K562 (cell line): ENCODE measurements around the gene SUPT5H. TPM values are rescaled to one million over a fixed set of nuclear protein-coding genes. Genes with fewer than 3 reads are reported as not detected.

Experiments used
- ARID2 ChIP-seq: fragments of 450-650 bp; IDR thresholded peaks from 2 replicates; pipeline ENCODE4 v1.6.1; 2017; ENCODE audit warnings: antibody characterized with exemption, mild to moderate bottlenecking
- ATF1 ChIP-seq, 2 experiments: fragments of 450-650 bp in 1 of 2; IDR thresholded peaks; 2 replicates each; pipeline ENCODE4 v1.6.1; 2016; ENCODE audit warnings: missing compliant biosample characterization in 1 of 2, missing genetic modification characterization in 1 of 2
- CBFA2T2 ChIP-seq: fragments of 450-650 bp; conservative IDR thresholded peaks from 2 replicates; pipeline ENCODE4 v1.6.1; 2017; ENCODE audit warnings: mild to moderate bottlenecking
- CBX2 ChIP-seq: fragments of 200-600 bp; sonication (generic); IDR thresholded peaks from one replicate; pipeline ENCODE4 v1.6.1; 2012; ENCODE audit warnings: mild to moderate bottlenecking, low read length, inconsistent platforms; ENCODE audit not compliant: insufficient read depth, poor library complexity, severe bottlenecking
- ELF1 ChIP-seq: fragments of 200-800 bp; sonication (Bioruptor generic); IDR thresholded peaks from 2 replicates; pipeline ENCODE4 v1.6.1; 2016; ENCODE audit warnings: missing genetic modification characterization, missing compliant biosample characterization
- MAZ ChIP-seq, 2 experiments: fragments of 450-650 bp in 1 of 2; sonication (generic) in 1 of 2; formaldehyde crosslinking; IDR thresholded peaks in 1 of 2; conservative IDR thresholded peaks in 1 of 2; 2 replicates each; pipeline versions ENCODE4 v1.4.0 to v1.5.0; 2020; ENCODE audit warnings: mild to moderate bottlenecking in 1 of 2, missing genetic modification reagents in 1 of 2
- MCM2 ChIP-seq: fragments of 450-650 bp; IDR thresholded peaks from 2 replicates; pipeline ENCODE4 v1.6.1; 2017; ENCODE audit warnings: low read depth, mild to moderate bottlenecking
- NFE2L1 ChIP-seq: fragments of 450-650 bp; IDR thresholded peaks from 2 replicates; pipeline ENCODE4 v1.6.1; 2016; ENCODE audit warnings: missing genetic modification characterization, low read depth, mild to moderate bottlenecking, missing compliant biosample characterization, moderate library complexity, borderline replicate concordance
- NR2C1 ChIP-seq, 2 experiments: fragments of 450-650 bp; IDR thresholded peaks; 2 replicates each; pipeline ENCODE4 v1.6.1; 2017; ENCODE audit warnings: mild to moderate bottlenecking in 2 of 2, antibody characterized with exemption in 1 of 2, inconsistent platforms in 1 of 2, missing compliant biosample characterization in 1 of 2, missing genetic modification characterization in 1 of 2
- POLR2AphosphoS5 ChIP-seq: IDR thresholded peaks from 2 replicates; pipeline ENCODE4 v1.6.1; 2011; ENCODE audit warnings: mild to moderate bottlenecking, low read depth, low read length, moderate library complexity; ENCODE audit not compliant: control insufficient read depth, insufficient read depth
- SAFB ChIP-seq: fragments of 200-400 bp; formaldehyde crosslinking; IDR thresholded peaks from 2 replicates; pipeline ENCODE4 v1.6.1; 2017; ENCODE audit warnings: low read depth, low read length, borderline replicate concordance
- TCF3 ChIP-seq: sonication (generic); formaldehyde crosslinking; IDR thresholded peaks from 2 replicates; pipeline ENCODE4 v1.4.0; 2020; ENCODE audit warnings: mild to moderate bottlenecking, missing genetic modification reagents
- TGIF2 ChIP-seq: sonication (generic); formaldehyde crosslinking; IDR thresholded peaks from 2 replicates; pipeline ENCODE4 v1.8.1; 2022; ENCODE audit warnings: mild to moderate bottlenecking, missing genetic modification reagents, moderate library complexity
- UBTF ChIP-seq, 2 experiments: IDR thresholded peaks; 2 replicates each; pipeline ENCODE4 v1.6.1; 2012; ENCODE audit warnings: improper control_type of control experiment in 2 of 2, low read depth in 2 of 2, low read length in 2 of 2, borderline replicate concordance in 1 of 2
- ZC3H11A ChIP-seq: IDR thresholded peaks from 2 replicates; pipeline ENCODE4 v1.6.1; 2012; ENCODE audit warnings: low read depth, low read length, improper control_type of control experiment
- ZKSCAN1 ChIP-seq: fragments of 150-350 bp; IDR thresholded peaks from 2 replicates; pipeline ENCODE4 v1.6.1; 2016; ENCODE audit warnings: low read depth, low read length
- ZNF134 ChIP-seq: fragments of 250-450 bp; sonication (Bioruptor Pico); conservative IDR thresholded peaks from 2 replicates; pipeline ENCODE4 v1.4.0; 2020
- ZNF143 ChIP-seq: sonication (generic); formaldehyde crosslinking; IDR thresholded peaks from 2 replicates; pipeline ENCODE4 v1.9.0; 2022; ENCODE audit warnings: mild to moderate bottlenecking, missing genetic modification reagents
- ZNF347 ChIP-seq: fragments of 450-650 bp; formaldehyde crosslinking; IDR thresholded peaks from 2 replicates; pipeline ENCODE4 v1.4.0; 2020; ENCODE audit warnings: low read depth, mild to moderate bottlenecking, moderate library complexity
- ZNF445 ChIP-seq: fragments of 250-450 bp; sonication (Bioruptor Pico); IDR thresholded peaks from 2 replicates; pipeline ENCODE4 v1.4.0; 2020; ENCODE audit warnings: low read depth, mild to moderate bottlenecking, moderate library complexity
- ZNF586 ChIP-seq: fragments of 450-650 bp; formaldehyde crosslinking; conservative IDR thresholded peaks from 2 replicates; pipeline ENCODE4 v1.4.0; 2020; ENCODE audit warnings: mild to moderate bottlenecking, moderate library complexity
- ZNF696 ChIP-seq: fragments of 250-450 bp; sonication (Bioruptor Pico); conservative IDR thresholded peaks from 2 replicates; pipeline ENCODE4 v1.4.0; 2020; ENCODE audit warnings: mild to moderate bottlenecking, moderate library complexity
- ZNF79 ChIP-seq: fragments of 250-450 bp; sonication (Bioruptor Pico); IDR thresholded peaks from 2 replicates; pipeline ENCODE4 v1.4.0; 2020; ENCODE audit warnings: low read depth, mild to moderate bottlenecking, moderate library complexity
- polyA plus RNA-seq, 8 experiments: library from polyadenylated mRNA; depleted of rRNA in 4 of 8; stranded (reverse) in 5 of 8; unstranded in 3 of 8; fragments of >200 nt; fragmentation: Nextera tagmentation in 2 of 8; fragmentation: Illumina TruSeq in 1 of 8; extraction: Ambion mirVana in 2 of 8; extraction: Trizol in 1 of 8; gene quantifications; 2 replicates each; pipeline versions ENCODE4 v1.2.1 to v1.2.3, GENCODE V29; 2011 to 2014; ENCODE audit warnings: inconsistent platforms in 1 of 8, missing spikeins in 1 of 8
- total RNA-seq, 7 experiments: library from RNA; depleted of rRNA in 6 of 7; stranded (reverse); fragments of >200 nt in 6 of 7; fragmentation: Illumina TruSeq in 2 of 7; extraction: Trizol in 2 of 7; gene quantifications; 2 replicates each; pipeline versions ENCODE4 v1.2.1 to v1.2.3, GENCODE V29; 2011 to 2021; ENCODE audit warnings: low replicate concordance in 1 of 7
- TF ChIP-seq, protein P1 (sequence below): sonication (generic); formaldehyde crosslinking; IDR thresholded peaks from 2 replicates; pipeline ENCODE4 v1.9.0; 2022; ENCODE audit warnings: mild to moderate bottlenecking, missing genetic modification reagents
- TF ChIP-seq, protein P2 (sequence below): fragments of 450-650 bp; formaldehyde crosslinking; IDR thresholded peaks from 2 replicates; pipeline ENCODE4 v1.4.0; 2022; ENCODE audit warnings: mild to moderate bottlenecking, moderate library complexity

The SUPT5H gene
- total and polyA plus RNA-seq, 9 of the 15 experiments (the other 6 are each of a cell fraction or from before 2014, with no cell fraction given): 13.3 to 85.9 (median 35.9) TPM

DNA sequence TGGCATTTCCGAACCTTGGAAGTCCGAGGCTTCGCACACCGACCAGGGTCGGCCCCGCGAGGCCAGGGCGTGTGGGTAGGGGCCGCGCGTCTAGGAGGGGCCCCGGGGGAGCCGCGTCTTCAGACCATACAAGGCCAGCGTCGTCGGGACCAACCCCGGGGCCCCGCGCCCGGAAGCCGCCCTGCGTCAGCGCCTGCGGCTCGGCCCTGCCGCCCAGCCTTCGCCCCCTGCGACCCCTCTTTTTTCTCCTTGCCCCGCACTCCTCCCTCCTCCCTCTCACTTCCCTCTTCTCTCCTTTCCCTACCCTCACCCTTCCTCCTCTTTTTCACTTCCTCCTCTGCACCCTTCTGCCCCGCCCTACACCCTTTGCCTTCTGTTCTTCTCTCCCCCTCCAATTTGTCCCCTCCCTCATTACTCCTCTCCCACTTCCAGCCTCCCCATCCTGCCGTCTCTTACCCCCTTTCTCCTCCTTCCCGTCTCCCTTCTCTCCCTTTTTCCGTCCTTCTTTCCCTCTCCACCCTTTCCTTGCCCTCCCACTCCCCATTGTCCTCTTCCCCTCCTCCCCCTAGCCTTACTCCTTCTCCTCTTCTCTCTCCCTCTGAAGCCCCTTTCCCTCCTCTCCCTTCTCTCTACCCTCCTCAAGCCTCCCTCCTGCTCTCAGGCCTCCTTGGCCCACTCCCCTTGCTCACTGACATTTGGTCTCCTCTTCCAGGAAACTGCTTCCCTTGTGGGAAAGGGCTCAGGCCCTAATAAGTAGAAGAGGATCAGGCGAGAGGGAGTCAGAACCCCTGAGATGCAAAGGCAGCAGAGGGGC lies 35.2 kb upstream of the SUPT5H start (continued):
- TF ChIP-seq UBTF (IDR thresholded peaks at IDR 0.05; ENCODE audit: borderline replicate concordance in 1 of 2, low read depth in 2 of 2, low read length in 2 of 2) (0 out of 4 replicates have a peak, but pooled peaks of 1 of the 2 experiments have one; percentile 51), ZC3H11A (no peak), ARID2 (peak; percentile 76), ZNF586 (no peak), TCF3 (CRISPR knock-in tag) (no peak), ZNF347 (CRISPR knock-in tag) (no peak), ZNF696 (no peak), NFE2L1 (tag) (no peak), POLR2AphosphoS5 (no peak; the same call in 1 of the 2 replicates), ZNF143 (CRISPR knock-in tag) (0 out of 2 replicates have a peak, but pooled peaks have one; percentile 6), MAZ (CRISPR knock-in tag; conservative IDR thresholded peaks at IDR 0.05 in 1 of 2, IDR thresholded peaks at IDR 0.05 in 1 of 2) (peak; percentile 14 to 62; a peak in 3 of 4 replicates), ZNF134 (CRISPR knock-in tag) (no peak), CBFA2T2 (no peak), TGIF2 (no peak), ZNF445 (CRISPR knock-in tag) (no peak), SAFB (no peak), ELF1 (tag) (peak; percentile 68), MCM2 (no peak), CBX2 (no peak), ZNF79 (no peak), ATF1 (CRISPR knock-in tag; IDR thresholded peaks at IDR 0.05) (no peak), ATF1 (tag; IDR thresholded peaks at IDR 0.05) (no peak; the same call in 1 of the 2 replicates), ZKSCAN1 (no peak), NR2C1 (IDR thresholded peaks at IDR 0.05) (no peak), NR2C1 (tag; IDR thresholded peaks at IDR 0.05) (no peak)
- TF ChIP-seq, protein P1, sequence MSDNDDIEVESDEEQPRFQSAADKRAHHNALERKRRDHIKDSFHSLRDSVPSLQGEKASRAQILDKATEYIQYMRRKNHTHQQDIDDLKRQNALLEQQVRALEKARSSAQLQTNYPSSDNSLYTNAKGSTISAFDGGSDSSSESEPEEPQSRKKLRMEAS (CRISPR knock-in tag): peak; percentile 30; the same call in 1 of the 2 replicates
- TF ChIP-seq, protein P2, sequence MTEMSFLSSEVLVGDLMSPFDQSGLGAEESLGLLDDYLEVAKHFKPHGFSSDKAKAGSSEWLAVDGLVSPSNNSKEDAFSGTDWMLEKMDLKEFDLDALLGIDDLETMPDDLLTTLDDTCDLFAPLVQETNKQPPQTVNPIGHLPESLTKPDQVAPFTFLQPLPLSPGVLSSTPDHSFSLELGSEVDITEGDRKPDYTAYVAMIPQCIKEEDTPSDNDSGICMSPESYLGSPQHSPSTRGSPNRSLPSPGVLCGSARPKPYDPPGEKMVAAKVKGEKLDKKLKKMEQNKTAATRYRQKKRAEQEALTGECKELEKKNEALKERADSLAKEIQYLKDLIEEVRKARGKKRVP (CRISPR knock-in tag): no peak
